Effector CD4-positive, alpha-beta T cell (primary cell): ENCODE data around the gene MAP3K7.
"Not testable (repeated sequence)": the region's sequence is repeated elsewhere in the genome, so short reads cannot be mapped to it uniquely, and the experiment has no call there.

Experiments used
- DNase-seq: peaks from one replicate; pipeline ENCODE4 v3.0.0-alpha.2; 2020

MAP3K7 gene

DNA sequence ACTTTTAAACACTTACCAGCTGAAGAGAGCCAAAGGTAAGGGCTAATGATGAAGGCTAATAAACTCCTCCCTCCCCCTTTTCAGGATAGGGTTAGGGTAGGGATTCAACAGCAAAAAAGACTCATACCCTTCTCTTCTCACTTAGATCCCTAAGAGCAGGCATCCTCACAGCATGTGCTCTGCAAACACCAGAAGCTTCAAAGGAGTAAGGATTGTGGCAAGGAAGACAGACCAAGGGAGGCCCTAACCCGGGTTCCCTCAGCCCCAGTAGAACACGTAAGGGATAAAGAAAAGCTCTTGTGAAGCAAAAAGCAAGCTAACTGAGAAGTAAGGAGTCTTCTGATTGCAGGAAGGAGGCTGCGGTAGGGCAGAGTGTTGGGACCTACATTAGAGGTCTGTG lies 11.6 kb downstream of the MAP3K7 start:
- no peak for DNase-seq

DNA sequence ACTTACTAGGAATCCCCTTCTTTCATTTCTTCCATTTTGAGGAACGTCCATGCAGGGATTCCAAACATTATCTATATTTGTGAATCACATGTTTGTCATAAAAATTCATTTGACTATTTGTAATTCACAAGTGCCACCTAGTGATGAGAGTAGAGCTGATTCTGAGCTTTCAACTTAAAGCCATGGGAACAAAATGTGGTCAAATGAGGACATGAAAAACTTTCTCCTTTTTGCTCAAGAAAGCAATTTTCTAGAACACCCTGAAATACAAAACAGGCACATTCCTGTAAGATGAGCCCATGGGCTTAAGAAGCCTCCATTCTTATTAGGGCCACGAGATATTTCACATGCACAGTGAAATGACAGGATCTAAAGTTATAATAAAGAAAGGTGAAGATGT lies 12.3 kb downstream of the MAP3K7 start:
- DNase-seq: no peak

DNA sequence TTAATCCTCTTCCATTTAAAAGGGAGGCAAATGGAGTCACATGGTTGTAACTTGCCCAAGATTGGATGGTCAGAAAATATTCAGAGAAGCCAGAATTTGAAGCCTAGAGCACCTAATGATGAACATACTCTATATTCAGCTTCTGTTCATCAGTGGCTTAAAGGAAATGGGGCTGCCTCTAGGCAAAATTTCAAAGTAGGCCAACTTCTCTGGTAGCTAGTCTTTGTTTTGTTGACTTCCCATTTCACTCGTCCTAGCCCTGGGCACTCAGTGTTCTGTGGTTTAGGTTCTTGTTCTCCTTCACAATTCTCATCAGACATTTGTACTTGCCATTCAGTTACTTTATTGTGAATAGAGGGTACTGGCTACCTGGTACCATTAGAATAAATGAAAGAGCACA lies 13.2 kb downstream of the MAP3K7 start:
- no peak for DNase-seq

DNA sequence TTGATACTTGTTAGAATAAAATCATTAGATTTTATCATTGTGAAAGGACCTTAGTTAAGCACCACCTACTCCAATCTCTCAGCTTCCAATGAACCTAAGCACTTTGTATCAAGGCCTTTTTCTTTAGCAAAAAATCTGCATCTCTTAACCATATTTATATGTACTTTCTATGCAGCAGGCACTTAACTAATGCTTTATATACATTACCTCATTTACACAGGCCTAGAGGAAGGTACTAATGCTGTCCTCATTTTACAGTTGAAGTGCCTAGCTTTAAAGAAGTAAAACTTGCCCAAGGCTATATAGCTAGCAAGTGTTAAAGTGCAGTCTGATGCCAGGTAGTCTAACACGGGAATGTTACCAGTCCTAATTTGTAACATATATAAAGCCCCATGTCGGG lies 14.0 kb downstream of the MAP3K7 start:
- DNase-seq: no peak

DNA sequence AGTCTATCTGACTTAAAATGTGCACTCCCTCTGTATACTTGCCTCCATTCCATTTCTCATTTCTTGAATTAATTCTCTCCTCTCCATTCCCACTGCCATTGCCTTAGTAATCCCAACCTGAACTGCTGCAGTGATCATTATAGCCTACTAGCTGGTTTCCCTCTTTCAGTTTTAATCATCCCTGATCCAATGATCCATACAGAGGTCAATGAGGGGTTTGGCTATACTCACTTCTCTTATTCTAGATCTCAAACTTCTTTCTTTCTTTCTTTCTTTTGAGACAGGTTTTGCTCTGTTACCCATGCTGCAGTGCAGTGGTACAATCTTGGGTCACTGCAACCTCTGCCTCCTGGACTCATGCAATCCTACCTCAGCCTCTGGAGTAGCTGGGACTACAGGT lies 17.6 kb downstream of the MAP3K7 start:
- DNase-seq: no peak

DNA sequence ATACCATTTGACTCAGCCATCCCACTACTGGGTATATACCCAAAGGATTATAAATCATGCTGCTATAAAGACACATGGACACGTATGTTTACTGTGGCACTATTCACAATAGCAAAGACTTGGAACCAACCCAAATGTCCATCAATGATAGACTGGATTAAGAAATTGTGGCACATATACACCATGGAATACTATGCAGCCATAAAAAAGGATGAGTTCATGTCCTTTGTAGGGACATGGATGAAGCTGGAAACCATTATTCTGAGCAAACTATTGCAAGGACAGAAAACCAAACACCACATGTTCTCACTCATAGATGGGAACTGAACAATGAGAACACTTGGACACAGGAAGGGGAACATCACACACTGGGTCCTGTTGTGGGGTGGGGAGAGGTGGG lies 19.2 kb downstream of the MAP3K7 start:
- DNase-seq: not testable (repeated sequence)

DNA sequence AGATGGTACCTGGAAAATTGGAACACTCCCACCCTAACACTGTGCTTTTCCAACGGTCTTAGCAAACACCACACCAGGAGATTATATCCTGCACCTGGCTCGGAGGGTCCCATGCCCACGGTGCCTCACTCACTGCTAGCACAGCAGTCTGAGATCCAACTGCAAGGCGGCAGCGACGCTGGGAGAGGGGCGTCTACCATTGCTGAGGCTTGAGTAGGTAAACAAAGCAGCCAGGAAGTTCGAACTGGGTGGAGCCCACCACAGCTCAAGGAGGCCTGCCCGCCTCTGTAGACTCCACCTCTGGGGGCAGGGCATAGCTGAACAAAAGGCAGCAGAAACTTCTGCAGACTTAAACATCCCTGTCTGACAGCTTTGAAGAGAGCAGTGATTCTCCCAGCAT lies 24.5 kb downstream of the MAP3K7 start:
- not testable (repeated sequence) for DNase-seq

DNA sequence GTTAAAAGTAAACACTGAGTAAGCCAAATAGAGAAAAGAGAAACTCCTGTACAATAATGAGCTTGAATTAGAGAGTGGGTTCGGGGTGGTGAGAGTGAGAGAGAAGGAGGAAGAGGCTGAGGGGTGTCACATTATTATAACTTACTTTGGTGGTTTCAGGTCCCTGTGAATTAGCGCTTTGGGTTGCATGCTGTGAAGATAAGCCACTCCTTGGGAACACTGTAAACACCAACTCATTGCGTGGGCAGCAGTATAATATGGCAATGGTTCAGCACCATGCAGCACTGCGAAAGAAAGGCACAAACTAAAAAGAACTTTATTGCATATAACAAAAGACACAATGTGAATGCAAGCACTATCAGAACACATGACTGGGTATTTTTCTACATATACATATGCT lies 26.9 kb downstream of the MAP3K7 start:
- DNase-seq: no peak

DNA sequence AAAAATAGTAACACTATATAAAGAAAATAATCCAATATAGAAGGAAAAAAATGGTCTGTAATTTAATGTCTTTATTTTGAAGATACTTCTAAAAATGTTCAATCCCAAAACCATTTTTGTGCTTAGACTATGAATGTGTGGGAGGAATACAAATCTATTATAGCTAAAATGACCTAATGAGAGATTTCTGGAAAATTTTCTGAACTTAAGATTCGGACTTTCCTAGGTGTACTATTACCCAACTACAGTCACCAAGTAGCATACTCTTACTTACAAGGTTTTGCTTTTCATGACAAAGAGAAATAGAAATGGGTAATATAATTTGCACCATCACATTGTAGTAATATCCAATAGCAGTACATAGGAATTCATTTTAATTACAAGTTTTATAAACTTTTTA lies 29.9 kb downstream of the MAP3K7 start:
- DNase-seq: no peak

DNA sequence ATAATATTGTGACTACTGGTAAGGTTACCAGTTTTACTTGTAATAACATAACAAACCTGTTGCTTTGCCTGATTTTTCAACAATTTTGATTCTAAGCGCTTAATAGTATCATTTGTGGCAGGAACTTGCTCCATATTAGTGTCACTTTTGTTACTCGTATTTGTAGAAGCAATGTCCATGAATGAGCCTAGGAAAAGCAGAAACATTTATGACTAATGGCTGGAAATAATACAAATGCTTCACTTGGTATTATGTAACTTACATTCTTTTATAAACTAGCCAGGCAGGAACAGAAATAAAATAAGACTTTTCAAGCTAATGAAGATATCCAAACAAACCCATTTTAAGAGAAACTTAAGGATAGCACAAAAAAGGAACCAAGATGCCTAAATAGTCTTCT lies 38.9 kb downstream of the MAP3K7 start:
- DNase-seq: no peak

DNA sequence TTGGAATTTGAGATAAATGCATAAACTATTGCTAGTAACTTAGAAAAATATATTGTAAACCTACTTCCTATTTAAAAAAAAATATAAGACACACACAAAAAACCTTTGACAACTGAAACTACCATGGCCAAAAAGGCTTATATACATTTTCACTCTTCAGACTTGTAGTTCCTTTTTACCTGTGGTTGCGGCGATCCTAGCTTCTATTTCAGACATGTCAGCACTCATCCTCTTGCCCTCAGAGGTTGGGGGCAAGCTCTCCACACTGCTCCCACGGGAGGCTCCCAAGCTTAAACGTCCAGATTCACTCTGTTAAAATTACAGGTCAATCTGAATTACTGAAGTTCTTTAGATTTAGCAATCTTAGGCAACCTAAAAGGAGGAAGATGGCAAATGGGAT lies 39.8 kb downstream of the MAP3K7 start:
- no peak for DNase-seq

DNA sequence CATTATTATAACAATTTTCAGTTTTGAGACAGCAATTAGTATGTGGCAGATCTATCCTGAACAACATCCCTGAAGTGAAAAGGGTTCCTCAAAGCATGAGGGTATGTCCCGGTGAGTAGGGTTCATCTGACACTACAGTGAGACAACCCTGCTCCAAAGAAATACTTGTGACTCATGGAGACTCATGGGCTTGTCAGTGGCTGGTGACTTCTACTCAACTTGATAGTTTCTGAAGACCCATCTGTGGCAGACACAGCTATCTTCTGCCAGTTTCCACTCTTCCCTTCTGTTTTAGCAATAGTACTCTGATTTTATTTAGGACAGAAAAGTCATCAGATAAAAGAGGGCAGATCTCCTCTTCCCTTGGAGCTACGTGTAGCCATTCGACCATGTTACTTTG lies 41.4 kb downstream of the MAP3K7 start:
- DNase-seq: no peak

DNA sequence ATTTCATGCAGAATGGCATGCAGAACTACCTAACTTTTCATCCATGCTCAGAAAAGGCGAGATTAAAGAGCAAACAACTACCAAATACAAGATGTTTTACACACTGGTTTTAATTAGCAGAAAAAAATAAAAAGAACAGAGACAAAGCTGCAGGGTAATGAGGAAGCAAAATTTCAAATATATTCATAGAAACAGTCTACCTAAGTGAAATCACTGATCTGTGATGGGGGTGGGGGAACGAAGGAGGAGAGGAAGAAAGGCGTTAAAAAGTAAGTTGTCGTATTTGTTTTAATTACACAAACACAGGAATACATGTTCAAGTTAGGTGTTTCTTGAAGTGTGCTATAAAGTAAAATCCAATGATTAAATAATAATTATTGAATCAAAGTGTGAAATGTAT lies 42.1 kb downstream of the MAP3K7 start:
- DNase-seq: no peak

DNA sequence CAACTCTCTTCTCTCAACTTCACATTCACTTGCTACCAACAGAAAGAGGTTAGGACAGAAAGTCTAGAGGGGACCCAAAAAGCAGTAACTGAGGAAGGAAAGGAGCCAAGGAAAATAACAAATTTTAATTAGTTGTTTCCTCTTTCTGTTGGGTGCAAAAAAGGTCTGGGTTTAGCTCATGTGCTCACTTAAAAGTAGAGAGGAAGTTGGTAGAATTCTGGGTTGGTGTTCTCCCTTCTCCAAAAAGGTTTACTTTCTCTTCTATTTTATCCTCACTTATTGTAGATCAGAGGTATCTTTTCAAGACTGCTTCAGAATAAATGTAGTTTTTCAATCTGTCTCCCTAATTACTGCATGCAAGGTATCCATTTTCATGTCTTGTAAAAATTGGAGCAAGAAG lies 42.8 kb downstream of the MAP3K7 start:
- DNase-seq: no peak

DNA sequence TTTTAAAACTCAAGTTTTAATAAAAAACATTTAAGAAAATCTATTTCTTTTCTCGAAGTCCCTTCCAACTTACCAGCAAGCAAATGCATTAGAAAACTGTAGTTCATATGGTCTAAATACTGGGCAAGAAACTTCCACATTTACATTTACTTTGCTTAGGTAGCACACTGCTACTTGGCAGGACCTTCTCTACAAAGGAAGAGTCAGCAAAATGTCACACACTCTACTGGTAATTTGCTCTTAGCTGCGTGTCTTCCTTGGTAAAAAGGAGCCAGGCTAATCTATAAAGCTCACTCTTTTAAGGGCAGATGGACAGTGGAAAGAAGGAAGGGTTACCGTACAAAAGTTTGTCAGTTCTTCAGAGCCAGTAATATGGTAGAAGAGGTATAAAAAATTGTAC lies 45.7 kb downstream of the MAP3K7 start:
- no peak for DNase-seq

DNA sequence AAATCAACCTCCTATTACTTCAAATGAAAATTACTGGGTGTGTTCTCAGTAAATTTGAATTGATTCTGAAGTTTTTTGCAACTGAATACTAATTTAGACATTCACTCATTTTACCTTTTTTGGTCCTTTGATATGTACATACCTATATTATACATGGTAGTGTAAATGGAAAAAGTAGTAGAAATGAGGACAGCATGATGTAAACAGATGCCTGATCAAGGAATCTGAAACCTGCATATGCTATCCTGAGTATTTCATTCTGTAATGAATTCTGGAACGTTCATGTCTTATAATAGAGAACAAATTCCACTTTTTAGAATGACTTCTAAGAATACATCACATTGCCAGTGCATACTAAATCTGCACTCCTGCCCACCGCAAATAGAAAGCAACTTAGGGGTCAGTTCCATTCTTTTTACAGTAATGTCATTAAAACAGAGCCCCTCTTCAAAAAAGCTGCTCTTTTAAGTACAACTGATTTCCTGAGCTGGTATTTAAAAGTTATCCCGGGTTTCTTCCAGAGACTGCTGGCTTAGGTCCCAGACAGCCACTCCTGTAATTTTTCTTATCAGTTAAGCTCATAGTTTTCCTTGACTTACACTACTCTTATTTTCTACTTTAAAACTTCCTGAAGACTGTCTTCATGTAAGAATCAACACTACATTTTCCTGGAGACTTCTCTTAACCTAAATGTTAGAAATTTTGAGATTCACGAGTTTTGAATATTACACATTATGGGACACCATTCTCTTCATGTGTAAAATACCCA lies 48.4 kb downstream of the MAP3K7 start:
- DNase-seq: no peak

DNA sequence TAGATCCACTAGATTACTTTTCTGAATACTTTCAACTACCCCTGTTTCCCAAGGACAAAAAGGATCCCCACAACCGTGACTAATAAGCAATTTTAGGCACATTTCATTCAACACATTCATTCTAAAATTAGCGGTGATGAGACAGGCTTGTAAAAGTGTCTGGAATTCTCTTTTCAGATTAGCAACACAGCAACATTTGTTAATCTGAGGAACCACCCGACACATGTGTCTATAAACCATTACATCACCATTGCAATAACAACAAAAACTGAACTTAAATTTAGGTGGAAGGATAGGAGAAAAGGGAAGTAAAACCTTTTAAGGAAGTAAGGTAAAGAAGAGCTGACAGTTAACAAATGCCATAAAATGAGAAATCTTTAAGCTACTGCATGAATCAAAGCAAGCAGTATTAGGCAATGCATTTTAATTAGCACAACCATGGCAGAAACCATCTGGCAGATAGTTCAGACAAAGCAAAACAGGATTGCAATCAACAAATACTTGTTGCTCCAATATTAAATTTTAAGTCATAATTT lies 49.1 kb downstream of the MAP3K7 start:
- DNase-seq: no peak

DNA sequence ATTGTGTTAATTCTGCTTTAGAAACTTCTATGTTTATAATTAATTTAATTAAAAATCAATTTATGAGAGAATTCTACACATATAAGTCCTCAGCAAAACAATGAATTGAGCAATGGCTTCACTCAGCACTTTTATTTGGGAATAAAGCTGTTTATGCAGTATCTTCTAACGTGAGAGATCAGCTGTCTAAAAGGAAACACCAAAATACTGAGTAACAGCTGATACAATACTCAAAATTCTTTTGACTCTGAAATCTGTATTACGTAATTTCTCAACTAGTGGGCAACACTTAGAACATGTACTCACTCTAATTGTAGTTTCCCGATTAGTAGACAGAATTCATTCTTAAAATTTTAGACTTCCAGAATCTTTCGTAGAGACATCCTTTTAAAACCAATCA lies 49.8 kb downstream of the MAP3K7 start:
- DNase-seq: no peak

DNA sequence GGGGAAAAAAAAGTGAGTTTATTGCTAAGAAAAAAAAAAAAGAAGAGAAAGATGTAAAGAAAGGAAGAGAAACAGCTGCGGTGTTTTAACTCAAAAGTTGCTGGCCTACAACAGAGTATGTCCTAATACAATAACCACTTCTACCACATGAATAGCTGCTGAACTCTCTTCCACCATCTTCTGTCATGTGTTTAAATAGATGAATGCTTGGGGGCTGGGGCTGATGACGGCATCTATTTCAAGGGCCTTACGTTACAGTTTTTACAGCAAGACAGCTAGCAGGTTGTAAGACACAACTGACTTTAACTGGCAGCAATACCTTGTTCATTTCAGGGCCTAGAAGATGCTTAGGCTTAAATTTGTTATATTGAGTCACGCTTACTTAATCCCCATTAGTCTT lies 50.4 kb downstream of the MAP3K7 start:
- no peak for DNase-seq

DNA sequence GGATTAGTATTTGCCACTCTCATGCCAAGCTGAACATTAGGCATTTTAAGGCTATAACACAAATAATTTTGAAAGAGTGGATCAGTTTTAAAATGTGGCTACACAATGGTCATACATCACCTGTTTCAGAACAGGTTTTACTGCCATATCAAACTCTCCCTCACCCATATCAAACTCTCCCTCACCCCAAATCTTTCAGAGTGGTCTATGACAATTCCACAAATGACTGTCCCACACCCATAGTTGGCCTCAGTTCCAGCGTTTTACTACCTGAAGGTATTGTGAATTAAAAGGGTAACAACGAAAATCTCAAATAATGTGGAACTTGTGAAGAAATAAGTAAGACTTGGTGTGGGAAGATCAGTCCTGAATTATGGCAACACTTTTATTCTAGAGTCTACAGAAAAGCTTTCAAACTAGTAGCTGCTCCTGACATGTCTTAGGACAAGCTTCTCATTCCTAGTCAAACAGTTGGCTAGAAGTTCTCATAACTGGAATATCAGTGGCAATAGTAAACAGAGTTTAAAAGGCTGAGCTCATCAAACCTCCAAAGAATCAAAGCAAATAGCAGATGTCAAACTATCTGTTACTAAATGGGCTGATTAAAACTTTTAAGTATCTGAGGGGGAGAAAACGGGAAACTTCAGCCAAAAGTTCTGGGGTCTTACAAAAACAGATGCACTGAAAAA lies 52.4 kb downstream of the MAP3K7 start:
- DNase-seq: no peak

DNA sequence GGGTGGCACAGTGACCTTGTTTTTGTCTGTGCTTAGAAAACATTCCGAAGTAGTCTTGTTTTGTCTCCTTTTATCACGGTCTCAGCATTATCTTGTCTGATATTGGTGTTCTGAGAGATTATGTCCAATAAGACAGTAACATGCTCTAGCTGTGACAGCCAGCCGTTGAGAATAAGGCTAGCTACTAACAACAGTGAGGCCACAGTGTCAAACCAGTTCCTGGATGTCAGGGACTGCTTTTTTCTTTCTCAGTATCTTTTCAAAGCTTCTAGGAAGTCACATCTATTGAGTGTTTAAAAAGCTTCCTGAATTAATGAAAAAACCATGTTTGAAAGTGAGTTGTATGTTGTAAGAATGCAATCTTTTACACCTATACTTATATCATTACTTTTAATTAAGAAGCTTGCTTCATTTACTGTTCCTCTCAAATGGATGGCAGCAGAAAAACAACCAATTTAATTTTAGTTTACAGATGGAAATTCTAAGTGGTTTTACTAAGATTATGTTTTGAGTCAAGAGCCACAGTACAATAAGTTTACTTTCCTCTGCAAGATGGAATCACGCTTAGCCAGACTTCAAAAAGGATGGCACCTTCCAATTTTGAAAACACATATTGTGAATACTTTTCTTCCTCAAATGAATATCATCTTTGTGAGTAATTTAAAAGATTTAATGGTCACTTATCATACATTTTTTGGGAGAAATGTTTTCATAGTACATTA lies 53.1 kb downstream of the MAP3K7 start:
- DNase-seq: no peak

DNA sequence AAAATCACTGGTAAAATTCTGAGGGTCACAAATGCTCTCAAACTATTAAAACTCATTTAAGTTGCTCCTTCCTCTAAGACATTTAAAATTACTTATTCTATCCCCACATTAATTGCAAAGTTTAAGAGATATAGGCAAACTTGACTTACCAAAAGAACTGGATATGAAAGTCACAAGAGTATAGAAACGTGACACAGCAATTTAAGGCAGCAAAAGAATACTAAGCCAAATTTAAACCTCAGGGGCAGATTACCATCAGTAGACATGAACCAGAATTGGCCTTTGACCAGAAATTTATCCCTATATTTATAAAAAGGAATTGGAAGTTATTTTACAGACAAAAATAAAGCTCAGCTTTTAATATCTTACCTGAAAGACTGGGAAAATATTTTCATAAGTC lies 56.0 kb downstream of the MAP3K7 start:
- no peak for DNase-seq

DNA sequence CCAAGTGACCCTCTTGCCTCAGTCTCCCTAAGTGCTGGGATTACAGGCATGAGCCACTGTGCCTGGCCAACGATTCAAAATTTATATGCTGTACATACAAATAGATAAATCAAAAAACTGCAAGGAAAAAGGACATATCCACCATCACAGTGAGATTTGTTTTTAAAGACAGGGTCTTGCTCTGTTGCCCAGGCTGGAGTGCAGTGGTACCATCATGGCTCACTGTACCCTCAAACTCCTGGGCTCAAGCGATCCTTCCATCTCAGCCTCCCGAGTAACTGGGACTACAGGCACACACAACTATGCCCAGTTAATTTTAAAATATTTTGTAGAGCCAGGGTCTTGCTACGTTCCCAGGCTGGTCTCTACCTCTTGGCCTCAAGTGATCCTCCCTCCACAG lies 61.5 kb downstream of the MAP3K7 start:
- DNase-seq: no peak

DNA sequence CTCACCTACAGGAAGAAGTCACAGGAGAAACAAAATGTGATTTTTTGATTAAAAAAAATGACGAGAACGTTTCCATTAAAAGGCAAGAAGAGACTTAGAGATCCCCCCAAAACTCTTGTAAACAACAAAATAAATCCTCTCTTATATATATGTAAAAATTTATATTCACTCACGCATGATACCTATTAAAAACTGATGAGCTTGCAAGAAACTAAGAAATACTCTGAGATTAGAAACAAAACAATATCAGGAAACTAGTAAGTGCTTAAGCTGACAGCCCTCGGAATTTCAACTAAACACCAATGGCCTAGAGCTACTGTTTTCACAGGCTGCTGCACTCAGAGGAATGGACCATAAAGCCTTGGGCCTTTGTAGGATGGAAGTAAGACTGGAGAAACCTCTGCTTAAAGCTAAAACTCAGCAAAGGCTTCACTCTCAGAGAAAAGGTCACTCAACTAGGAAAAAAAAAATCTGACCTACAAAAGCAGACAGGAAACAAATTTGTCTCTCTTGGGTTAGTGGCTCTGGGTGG lies 63.0 kb downstream of the MAP3K7 start:
- no peak for DNase-seq
